Natural killer cell (primary cell): ENCODE data around the gene MGAT4C. TPM values are rescaled to one million over a fixed set of nuclear protein-coding genes. Genes with fewer than 3 reads are reported as not detected.

ENCODE experiments used
- ATAC-seq, 3 donors: fragments of 150-1000 bp in 2 of 3; fragments of 200-7000 bp in 1 of 3; cut with Tn5 transposase; 1 replicate in 1 of 3; 2 replicates in 2 of 3; pipeline ENCODE4 v1.10.0; 2021; ENCODE audit warnings: mild to moderate bottlenecking in 2 of 3, moderate library complexity in 2 of 3
- DNase-seq, 2 donors: peaks; one replicate each; pipeline versions ENCODE4 v3.0.0 to v3.0.0-alpha.2; 2013 to 2021; ENCODE audit warnings: mixed read lengths in 1 of 2
- H3K27ac ChIP-seq: one replicate; pipeline ENCODE4 v1.5.1; 2013; ENCODE audit warnings: mild to moderate bottlenecking, low read length
- H3K27me3 ChIP-seq: one replicate; pipeline ENCODE4 v1.6.1; 2013; ENCODE audit warnings: low read length; ENCODE audit not compliant: control insufficient read depth, insufficient read depth
- H3K36me3 ChIP-seq: one replicate; pipeline ENCODE4 v1.6.1; 2013; ENCODE audit warnings: low read length; ENCODE audit not compliant: control insufficient read depth, insufficient read depth
- H3K4me1 ChIP-seq: one replicate; pipeline ENCODE4 v1.6.1; 2013; ENCODE audit warnings: low read length; ENCODE audit not compliant: control insufficient read depth, insufficient read depth
- H3K4me3 ChIP-seq: one replicate; pipeline ENCODE4 v1.5.1; 2013; ENCODE audit warnings: low read length
- H3K9me3 ChIP-seq: one replicate; pipeline ENCODE4 v1.6.1; 2013; ENCODE audit warnings: low read length; ENCODE audit not compliant: control insufficient read depth, insufficient read depth
- H3K27ac Mint-ChIP-seq, 2 donors: one replicate each; pipeline ENCODE4 v1.8.0; 2022; ENCODE audit warnings: mild to moderate bottlenecking in 2 of 2, mixed read lengths in 2 of 2, moderate library complexity in 1 of 2
- H3K27me3 Mint-ChIP-seq, 2 donors: one replicate each; pipeline ENCODE4 v1.8.0; 2022; ENCODE audit warnings: low read depth in 2 of 2, mixed read lengths in 2 of 2
- H3K36me3 Mint-ChIP-seq: one replicate; pipeline ENCODE4 v1.8.0; 2022; ENCODE audit warnings: mixed read lengths
- H3K4me1 Mint-ChIP-seq, 2 donors: one replicate each; pipeline ENCODE4 v1.8.0; 2022; ENCODE audit warnings: mixed read lengths in 2 of 2
- H3K4me3 Mint-ChIP-seq: one replicate; pipeline ENCODE4 v1.8.0; 2022; ENCODE audit warnings: mild to moderate bottlenecking, moderate library complexity, mixed read lengths
- H3K9me3 Mint-ChIP-seq, 2 donors: one replicate each; pipeline ENCODE4 v1.8.0; 2022; ENCODE audit warnings: mixed read lengths in 2 of 2
- WGBS: methylation state at CpG from one replicate; pipeline ENCODE4 v1.1.7; 2013; ENCODE audit warnings: missing lambda C conversion rate; ENCODE audit not compliant: insufficient coverage; 5-methylcytosine and 5-hydroxymethylcytosine counted together
- intact Hi-C: fragments of 100-400 bp; cut with micrococcal nuclease; formaldehyde crosslinking; loops from one replicate; pipeline ENCODE4 v1.14.2; 2022
- total RNA-seq, 4 donors: library from RNA; stranded (reverse); fragments of 120-200 nt in 1 of 4; gene quantifications; one replicate each; pipeline versions ENCODE4 v1.2.3 to v1.2.4, GENCODE V29; 2013 to 2022
- TF ChIP-seq, protein P1 (sequence below): fragments of 200-600 bp; IDR thresholded peaks from one replicate; pipeline ENCODE4 v1.8.0; 2022; ENCODE audit warnings: antibody characterized with exemption

MGAT4C gene
- total RNA-seq, 3 donors from 2014 or later (not counting 1 experiment from before 2014, with no cell fraction given) = not detected

- Histone ChIP-seq H3K9me3 (no peaks in the 10 kb centered on the region), H3K4me1 (no peaks in the 10 kb centered on the region), H3K27ac (no peak overlapping the region), H3K4me3 (no peak overlapping the region), H3K36me3 (no peaks in the 10 kb centered on the region), H3K27me3 (no peaks in the 10 kb centered on the region)
- H3K4me3 Mint-ChIP-seq = no peak overlapping the region
- H3K9me3 Mint-ChIP-seq = peaks cover 2 to 4% of the 10 kb centered on the region in 2 donors
- intact Hi-C loops = no loop called here
- TF ChIP-seq, protein P1, sequence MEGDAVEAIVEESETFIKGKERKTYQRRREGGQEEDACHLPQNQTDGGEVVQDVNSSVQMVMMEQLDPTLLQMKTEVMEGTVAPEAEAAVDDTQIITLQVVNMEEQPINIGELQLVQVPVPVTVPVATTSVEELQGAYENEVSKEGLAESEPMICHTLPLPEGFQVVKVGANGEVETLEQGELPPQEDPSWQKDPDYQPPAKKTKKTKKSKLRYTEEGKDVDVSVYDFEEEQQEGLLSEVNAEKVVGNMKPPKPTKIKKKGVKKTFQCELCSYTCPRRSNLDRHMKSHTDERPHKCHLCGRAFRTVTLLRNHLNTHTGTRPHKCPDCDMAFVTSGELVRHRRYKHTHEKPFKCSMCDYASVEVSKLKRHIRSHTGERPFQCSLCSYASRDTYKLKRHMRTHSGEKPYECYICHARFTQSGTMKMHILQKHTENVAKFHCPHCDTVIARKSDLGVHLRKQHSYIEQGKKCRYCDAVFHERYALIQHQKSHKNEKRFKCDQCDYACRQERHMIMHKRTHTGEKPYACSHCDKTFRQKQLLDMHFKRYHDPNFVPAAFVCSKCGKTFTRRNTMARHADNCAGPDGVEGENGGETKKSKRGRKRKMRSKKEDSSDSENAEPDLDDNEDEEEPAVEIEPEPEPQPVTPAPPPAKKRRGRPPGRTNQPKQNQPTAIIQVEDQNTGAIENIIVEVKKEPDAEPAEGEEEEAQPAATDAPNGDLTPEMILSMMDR = no peak
- no peak for ATAC-seq
- no peaks in the 10 kb centered on the region for H3K36me3 Mint-ChIP-seq
- H3K4me1 Mint-ChIP-seq = no peaks in the 10 kb centered on the region
- 71% methylated on average over 2 of the region's 2 CpGs for WGBS
- DNase-seq = no peak
- no peak overlapping the region for H3K27ac Mint-ChIP-seq
- no peaks in the 10 kb centered on the region for H3K27me3 Mint-ChIP-seq
These were observed 83.2 kb downstream of the MGAT4C start for GRCh38 chr12:86172913-86173443.

DNA sequence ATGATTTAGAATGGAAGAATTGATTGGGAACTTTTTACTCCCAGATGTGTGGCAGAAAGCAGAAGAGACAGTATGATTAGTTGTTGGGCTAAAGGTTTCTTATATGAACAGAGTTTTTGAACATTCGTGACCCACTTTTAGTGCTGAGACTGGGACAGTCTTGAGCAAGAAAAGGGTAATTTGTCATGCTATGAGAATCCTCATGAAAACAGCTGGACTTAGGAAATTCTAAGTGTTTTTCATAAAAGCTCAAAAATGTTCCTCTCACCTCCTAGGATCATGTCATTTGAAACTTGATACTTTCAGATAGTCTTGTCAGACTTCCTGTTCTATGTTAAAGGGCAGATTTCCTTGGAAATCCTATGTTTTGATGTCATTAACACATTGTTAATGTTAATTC, 86.1 kb downstream of the MGAT4C start:
- H3K27ac Mint-ChIP-seq = no peak overlapping the region
- Histone ChIP-seq H3K27me3 (no peaks in the 10 kb centered on the region), H3K9me3 (no peaks in the 10 kb centered on the region), H3K4me3 (no peak overlapping the region), H3K36me3 (no peaks in the 10 kb centered on the region), H3K4me1 (no peaks in the 10 kb centered on the region), H3K27ac (no peak overlapping the region)
- no peaks in the 10 kb centered on the region for H3K27me3 Mint-ChIP-seq
- H3K36me3 Mint-ChIP-seq = no peaks in the 10 kb centered on the region
- no peaks in the 10 kb centered on the region for H3K4me1 Mint-ChIP-seq
- intact Hi-C loops = no loop called here
- DNase-seq = no peak
- no peak for ATAC-seq
- no peak overlapping the region for H3K4me3 Mint-ChIP-seq
- 64% methylated on average over 1 of the region's 1 CpG for WGBS
- H3K9me3 Mint-ChIP-seq = peaks cover 0 to 2% of the 10 kb centered on the region in 2 donors
- TF ChIP-seq, protein P1 = no peak

GRCh38 chr12:86158956-86159355, 97.2 kb downstream of the MGAT4C start:
- no peak for ATAC-seq
- Mint-ChIP-seq H3K9me3 (peaks cover 17 to 26% of the 10 kb centered on the region in 2 donors), H3K36me3 (no peaks in the 10 kb centered on the region), H3K27me3 (no peaks in the 10 kb centered on the region), H3K4me1 (no peaks in the 10 kb centered on the region), H3K4me3 (no peak overlapping the region), H3K27ac (no peak overlapping the region)
- intact Hi-C loops = no loop called here
- no peaks in the 10 kb centered on the region for H3K27me3 ChIP-seq
- H3K4me3 ChIP-seq = no peak overlapping the region
- no peaks in the 10 kb centered on the region for H3K9me3 ChIP-seq
- H3K36me3 ChIP-seq = no peaks in the 10 kb centered on the region
- TF ChIP-seq, protein P1 = no peak
- H3K4me1 ChIP-seq = no peaks in the 10 kb centered on the region
- no peak overlapping the region for H3K27ac ChIP-seq
- 83% methylated on average over 4 of the region's 4 CpGs for WGBS
- no peak for DNase-seq

- H3K4me1 ChIP-seq = no peaks in the 10 kb centered on the region
- no peaks in the 10 kb centered on the region for H3K27me3 Mint-ChIP-seq
- H3K27ac Mint-ChIP-seq = no peak overlapping the region
- intact Hi-C loops = no loop called here
- H3K9me3 ChIP-seq = no peaks in the 10 kb centered on the region
- no peaks in the 10 kb centered on the region for H3K36me3 ChIP-seq
- TF ChIP-seq, protein P1 = no peak
- H3K4me3 Mint-ChIP-seq = no peak overlapping the region
- H3K9me3 Mint-ChIP-seq = peaks cover 9 to 15% of the 10 kb centered on the region in 2 donors
- no peaks in the 10 kb centered on the region for H3K36me3 Mint-ChIP-seq
- H3K4me3 ChIP-seq = no peak overlapping the region
- H3K27ac ChIP-seq = no peak overlapping the region
- WGBS = 77% methylated on average over 6 of the region's 6 CpGs
- no peak for DNase-seq
- H3K27me3 ChIP-seq = no peaks in the 10 kb centered on the region
- no peaks in the 10 kb centered on the region for H3K4me1 Mint-ChIP-seq
- ATAC-seq = no peak
These were observed 101.6 kb downstream of the MGAT4C start for GRCh38 chr12:86154620-86155019.
